Thymus (tissue), 11 donors: Measurements from ENCODE around the gene WDR70. TPM values are rescaled to one million over a fixed set of nuclear protein-coding genes. Genes with fewer than 3 reads are reported as not detected.
"Not testable (repeated sequence)": the region's sequence is repeated elsewhere in the genome, so short reads cannot be mapped to it uniquely, and the experiment has no call there.

Experiments used
- DNase-seq, 9 donors: peaks; one replicate each; pipeline ENCODE4 v3.0.0-alpha.2; 2013; ENCODE audit warnings: low spot score in 9 of 9, low read depth in 6 of 9, missing footprints in 1 of 9
- H3K27ac ChIP-seq, 2 donors: one replicate each; pipeline ENCODE4 v1.5.1; 2013; ENCODE audit warnings: control low read depth in 1 of 2, low read depth in 1 of 2, low read length in 1 of 2, mild to moderate bottlenecking in 1 of 2, moderate library complexity in 1 of 2
- H3K27me3 ChIP-seq, 2 donors: one replicate each; pipeline ENCODE4 v1.5.1; 2013; ENCODE audit warnings: low read length in 1 of 2; ENCODE audit not compliant: control insufficient read depth in 2 of 2, insufficient read depth in 1 of 2
- H3K36me3 ChIP-seq, 2 donors: one replicate each; pipeline ENCODE4 v1.5.1; 2013; ENCODE audit warnings: low read length in 1 of 2, mild to moderate bottlenecking in 1 of 2, moderate library complexity in 1 of 2; ENCODE audit not compliant: control insufficient read depth in 2 of 2, insufficient read depth in 2 of 2
- H3K4me1 ChIP-seq, 2 donors: one replicate each; pipeline ENCODE4 v1.5.1; 2013; ENCODE audit warnings: low read length in 2 of 2; ENCODE audit not compliant: control insufficient read depth in 2 of 2, insufficient read depth in 2 of 2
- H3K4me3 ChIP-seq, 2 donors: one replicate each; pipeline ENCODE4 v1.5.1; 2013; ENCODE audit warnings: low read length in 2 of 2, control low read depth in 1 of 2, mild to moderate bottlenecking in 1 of 2
- H3K9me3 ChIP-seq, 2 donors: one replicate each; pipeline ENCODE4 v1.5.1; 2013; ENCODE audit warnings: low read length in 1 of 2, mild to moderate bottlenecking in 1 of 2; ENCODE audit not compliant: control insufficient read depth in 2 of 2, insufficient read depth in 1 of 2
- WGBS: extraction: QIAGEN DNeasy Blood & Tissue Kit; methylation state at CpG from one replicate; pipeline ENCODE4 v1.1.7; 2013; 5-methylcytosine and 5-hydroxymethylcytosine counted together
- polyA plus RNA-seq: library from polyadenylated mRNA; stranded (reverse); fragments of 200-250 nt; gene quantifications from one replicate; pipeline ENCODE4 v1.2.3, GENCODE V29; 2013
- total RNA-seq: library from RNA; stranded (reverse); fragments of 120-200 nt; gene quantifications from one replicate; pipeline ENCODE4 v1.2.4, GENCODE V29; 2013
- donor health status: healthy.

Gene WDR70
- total and polyA plus RNA-seq, 2 donors = 34.4 to 39.9 TPM

DNA sequence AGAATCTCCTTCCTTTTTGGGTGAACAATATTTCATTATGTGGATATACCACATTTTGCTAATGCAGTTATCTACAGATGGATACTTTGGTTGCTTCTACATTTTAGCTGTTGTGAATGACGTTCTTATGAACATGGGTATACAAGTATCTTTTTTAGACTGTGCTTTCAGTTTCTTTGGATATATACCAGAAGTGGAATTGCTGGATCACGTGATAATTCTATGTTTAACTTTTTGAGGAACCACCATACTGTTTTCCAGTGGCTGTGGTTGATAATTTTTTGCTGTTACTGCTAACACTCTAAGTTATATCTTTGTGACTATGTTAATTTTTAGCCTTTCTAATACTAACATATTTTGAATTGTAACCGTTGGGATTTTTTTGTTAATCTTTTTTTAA is 12.5 kb downstream of the WDR70 start:
- no peak for DNase-seq
- Histone ChIP-seq H3K9me3 (no peaks in the 10 kb centered on the region), H3K27me3 (no peaks in the 10 kb centered on the region), H3K27ac (no peak overlapping the region), H3K4me1 (no peaks in the 10 kb centered on the region), H3K4me3 (no peak overlapping the region), H3K36me3 (peaks cover 13 to 26% of the 10 kb centered on the region in 2 donors)
- 78% methylated on average over 3 of the region's 3 CpGs for WGBS

DNA sequence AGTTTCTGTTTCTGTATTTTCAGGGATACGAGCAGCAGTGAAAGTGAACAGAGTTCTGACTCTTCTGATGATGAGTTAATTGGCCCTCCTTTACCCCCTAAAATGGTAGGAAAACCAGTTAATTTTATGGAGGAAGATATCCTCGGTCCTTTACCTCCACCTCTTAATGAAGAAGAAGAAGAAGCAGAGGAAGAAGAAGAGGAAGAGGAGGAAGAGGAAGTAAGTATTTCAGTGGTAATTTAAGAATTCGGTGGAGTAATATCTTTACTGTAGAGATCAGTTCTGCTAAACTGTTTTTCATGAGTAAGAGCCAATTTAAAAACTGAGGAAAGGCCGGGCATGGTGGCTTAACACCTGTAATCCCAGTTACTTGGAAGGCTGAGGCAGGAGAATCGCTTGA is 17.2 kb downstream of the WDR70 start:
- Histone ChIP-seq H3K36me3 (peaks cover 17 to 33% of the 10 kb centered on the region in 2 donors), H3K27me3 (no peaks in the 10 kb centered on the region), H3K4me3 (no peak overlapping the region), H3K4me1 (no peaks in the 10 kb centered on the region), H3K9me3 (no peaks in the 10 kb centered on the region), H3K27ac (no peak overlapping the region)
- WGBS = 91% methylated on average over 5 of the region's 5 CpGs
- DNase-seq = no peak

DNA sequence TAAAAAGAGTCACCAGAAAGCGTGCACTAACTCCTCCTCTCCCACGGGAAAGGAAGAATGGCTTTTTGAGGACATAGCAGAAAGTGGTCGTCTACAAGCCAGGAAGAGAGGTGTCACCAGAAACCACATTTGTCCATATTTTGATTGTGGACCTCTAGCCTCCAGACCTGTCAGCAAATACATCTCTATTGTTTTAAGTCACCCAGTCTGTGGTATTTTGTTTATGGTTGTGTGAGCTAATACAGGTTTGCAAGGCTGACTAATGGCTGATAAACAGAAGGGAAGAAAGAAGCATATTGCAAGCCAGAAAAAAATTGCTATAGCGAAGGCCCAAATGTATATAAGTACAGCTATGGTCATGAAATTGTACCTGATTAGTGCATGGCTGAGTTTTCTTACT is 21.4 kb downstream of the WDR70 start:
- H3K27ac ChIP-seq = no peak overlapping the region
- no peaks in the 10 kb centered on the region for H3K4me1 ChIP-seq
- H3K4me3 ChIP-seq = no peak overlapping the region
- WGBS = 96% methylated on average over 4 of the region's 4 CpGs
- peaks cover 7 to 21% of the 10 kb centered on the region in 2 donors for H3K36me3 ChIP-seq
- H3K27me3 ChIP-seq = no peaks in the 10 kb centered on the region
- H3K9me3 ChIP-seq = no peaks in the 10 kb centered on the region
- no peak for DNase-seq

DNA sequence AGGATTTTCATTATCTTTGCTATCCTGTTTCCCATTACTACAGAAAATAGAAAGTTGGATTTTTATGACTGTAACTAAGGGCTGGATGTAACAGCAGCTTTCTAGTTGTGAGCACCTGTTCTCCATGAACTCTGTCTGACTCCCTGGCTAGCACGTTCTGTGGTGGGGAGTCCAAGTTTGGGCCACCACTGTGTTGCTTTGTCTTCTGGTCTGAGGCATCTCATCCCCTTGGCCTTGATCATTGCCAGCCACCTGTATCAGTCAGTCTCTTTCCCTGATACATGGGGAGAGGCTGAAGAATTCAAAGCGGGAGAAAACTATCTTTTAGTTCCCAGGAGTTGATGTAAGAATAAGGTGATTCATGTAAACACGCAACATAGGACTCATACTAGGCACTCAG is 33.4 kb downstream of the WDR70 start:
- no peaks in the 10 kb centered on the region for H3K9me3 ChIP-seq
- H3K4me3 ChIP-seq = no peak overlapping the region
- 97% methylated on average over 3 of the region's 3 CpGs for WGBS
- H3K4me1 ChIP-seq = no peaks in the 10 kb centered on the region
- no peaks in the 10 kb centered on the region for H3K27me3 ChIP-seq
- H3K36me3 ChIP-seq = peaks cover 6 to 16% of the 10 kb centered on the region in 2 donors
- no peak for DNase-seq
- no peak overlapping the region for H3K27ac ChIP-seq

DNA sequence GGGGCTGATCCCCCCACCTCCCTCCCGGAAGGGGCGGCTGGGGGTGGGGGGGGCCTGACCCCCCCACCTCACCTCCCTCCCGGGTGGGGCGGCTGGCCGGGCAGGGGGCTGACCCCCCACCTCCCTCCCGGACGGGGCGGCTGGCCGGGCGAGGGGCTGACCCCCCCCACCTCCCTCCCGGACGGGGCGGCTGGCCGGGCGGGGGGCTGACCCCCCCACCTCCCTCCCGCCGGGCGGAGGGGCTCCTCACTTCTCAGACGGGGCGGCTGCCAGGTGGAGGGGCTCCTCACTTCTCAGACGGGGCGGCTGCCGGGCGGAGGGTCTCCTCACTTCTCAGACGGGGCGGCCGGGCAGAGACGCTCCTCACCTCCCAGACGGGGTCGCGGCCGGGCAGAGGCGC is 36.3 kb downstream of the WDR70 start:
- not testable (repeated sequence) for H3K9me3 ChIP-seq, H3K36me3 ChIP-seq, H3K27ac ChIP-seq, DNase-seq, H3K27me3 ChIP-seq, H3K4me1 ChIP-seq, H3K4me3 ChIP-seq
- 95% methylated on average over 24 of the region's 33 CpGs for WGBS

DNA sequence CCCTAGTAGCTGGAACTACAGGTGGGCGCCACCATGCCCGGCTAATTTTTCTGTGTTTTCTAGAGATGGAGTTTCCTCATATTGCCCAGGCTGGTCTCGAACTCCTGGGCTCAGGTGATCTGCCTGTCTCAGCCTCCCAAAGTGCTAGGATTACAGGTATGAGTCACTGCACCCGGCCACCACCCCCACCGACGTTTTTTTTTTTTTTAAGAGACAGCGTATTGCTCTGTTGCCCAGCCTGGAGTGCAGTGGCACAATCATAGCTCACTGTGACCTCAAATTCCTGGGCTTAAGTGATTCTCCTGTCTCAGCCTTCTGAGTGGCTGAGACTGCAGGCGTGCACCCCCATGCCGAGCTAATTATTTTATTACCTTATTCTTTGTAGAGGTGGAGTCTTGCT is 38.2 kb downstream of the WDR70 start:
- H3K27ac ChIP-seq = no peak overlapping the region
- 95% methylated on average over 9 of the region's 9 CpGs for WGBS
- no peaks in the 10 kb centered on the region for H3K4me1 ChIP-seq
- no peaks in the 10 kb centered on the region for H3K27me3 ChIP-seq
- no peak for DNase-seq
- H3K4me3 ChIP-seq = no peak overlapping the region
- H3K36me3 ChIP-seq = peaks cover 8 to 9% of the 10 kb centered on the region in 2 donors
- no peaks in the 10 kb centered on the region for H3K9me3 ChIP-seq

DNA sequence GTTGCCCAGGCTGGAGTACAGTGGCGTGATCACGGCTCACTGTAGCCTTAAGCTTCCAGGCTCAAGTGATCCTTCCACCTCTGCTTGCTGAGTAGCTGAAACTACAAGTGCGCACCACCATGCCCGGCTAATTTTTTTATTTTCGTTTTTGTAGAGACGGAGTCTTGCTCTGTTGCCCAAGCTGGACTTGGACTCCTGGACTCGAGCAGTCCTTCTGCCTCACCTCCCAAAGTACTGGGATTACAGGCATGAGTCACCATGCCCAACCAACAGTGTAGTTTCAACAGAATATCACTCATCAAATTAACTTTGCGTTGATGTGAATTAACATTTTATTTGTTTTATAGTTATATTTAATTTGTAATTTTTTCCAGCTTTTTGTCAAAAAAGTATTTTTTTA is 45.3 kb downstream of the WDR70 start:
- no peaks in the 10 kb centered on the region for H3K4me1 ChIP-seq
- H3K4me3 ChIP-seq = no peak overlapping the region
- no peak overlapping the region for H3K27ac ChIP-seq
- H3K36me3 ChIP-seq = peaks cover 4 to 12% of the 10 kb centered on the region in 2 donors
- 93% methylated on average over 8 of the region's 8 CpGs for WGBS
- H3K9me3 ChIP-seq = no peaks in the 10 kb centered on the region
- no peak for DNase-seq
- H3K27me3 ChIP-seq = no peaks in the 10 kb centered on the region

DNA sequence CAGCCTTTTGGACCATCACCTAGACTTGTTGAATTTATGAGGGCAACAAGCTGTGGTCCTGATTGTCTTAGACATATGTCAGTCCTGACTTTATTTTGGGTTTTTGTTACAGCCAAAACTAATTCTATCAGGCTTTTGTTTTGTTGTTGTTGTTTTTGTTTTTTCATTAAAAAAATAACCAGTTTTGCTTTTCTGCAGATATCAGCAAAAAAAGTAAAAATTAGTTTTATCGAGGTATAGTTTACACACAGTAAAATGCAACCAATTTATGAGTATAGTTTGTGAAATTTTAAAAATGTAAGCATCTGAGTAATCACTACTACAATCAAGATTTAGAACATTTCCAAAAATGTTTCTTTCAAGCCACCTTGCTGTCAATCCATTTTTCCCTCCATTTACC is 48.9 kb downstream of the WDR70 start:
- Histone ChIP-seq H3K4me3 (no peak overlapping the region), H3K27me3 (no peaks in the 10 kb centered on the region), H3K27ac (no peak overlapping the region), H3K36me3 (peaks cover 7 to 8% of the 10 kb centered on the region in 2 donors), H3K9me3 (no peaks in the 10 kb centered on the region), H3K4me1 (no peaks in the 10 kb centered on the region)
- 95% methylated on average over 1 of the region's 1 CpG for WGBS
- DNase-seq = no peak

DNA sequence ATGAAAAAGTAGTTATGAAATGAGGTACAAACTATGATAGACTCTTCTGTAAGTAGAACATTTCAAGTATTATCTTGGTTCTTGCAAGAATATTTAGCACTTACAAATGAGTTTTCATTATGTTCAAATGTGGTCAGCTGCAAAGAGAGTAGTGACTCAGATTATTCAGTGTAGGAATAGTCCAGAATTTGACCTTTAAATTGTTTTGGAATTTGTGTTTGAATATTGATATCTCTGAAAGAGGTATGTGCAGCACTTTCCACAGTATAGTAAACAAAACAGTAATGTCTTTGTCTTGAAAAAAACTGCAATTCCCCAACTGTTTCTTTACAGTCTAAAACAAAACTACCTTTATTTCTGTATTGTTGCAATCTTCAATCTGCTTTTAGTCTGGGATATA is 56.1 kb downstream of the WDR70 start:
- Histone ChIP-seq H3K27me3 (no peaks in the 10 kb centered on the region), H3K4me3 (no peak overlapping the region), H3K9me3 (no peaks in the 10 kb centered on the region), H3K36me3 (peaks cover 0 to 3% of the 10 kb centered on the region in 2 donors), H3K27ac (no peak overlapping the region), H3K4me1 (no peaks in the 10 kb centered on the region)
- no peak for DNase-seq
